Measurements from ENCODE around the gene TRAPPC1.
A peak's percentile ranks its signal among the peaks of the same experiment; 100 is the strongest.

The TRAPPC1 gene

GRCh38 chr17:7922269-7922844 is 9.4 kb downstream of the TRAPPC1 start:
- no peak for TF ChIP-seq TAF1 (IDR thresholded peaks at IDR 0.05; ENCODE audit: borderline replicate concordance, insufficient read depth, low read length)
- no peak for TF ChIP-seq REST (IDR thresholded peaks at IDR 0.05; ENCODE audit: insufficient read depth in 1 of 2, low read depth in 2 of 2, low read length in 2 of 2)
- no peak for TF ChIP-seq POLR2AphosphoS5 (IDR thresholded peaks at IDR 0.05; ENCODE audit: low read depth, low read length)
- TF ChIP-seq FOXP2 (optimal IDR thresholded peaks at IDR 0.05; ENCODE audit: borderline replicate concordance, extremely low read depth, extremely low read length, insufficient read depth), result no peak

DNA sequence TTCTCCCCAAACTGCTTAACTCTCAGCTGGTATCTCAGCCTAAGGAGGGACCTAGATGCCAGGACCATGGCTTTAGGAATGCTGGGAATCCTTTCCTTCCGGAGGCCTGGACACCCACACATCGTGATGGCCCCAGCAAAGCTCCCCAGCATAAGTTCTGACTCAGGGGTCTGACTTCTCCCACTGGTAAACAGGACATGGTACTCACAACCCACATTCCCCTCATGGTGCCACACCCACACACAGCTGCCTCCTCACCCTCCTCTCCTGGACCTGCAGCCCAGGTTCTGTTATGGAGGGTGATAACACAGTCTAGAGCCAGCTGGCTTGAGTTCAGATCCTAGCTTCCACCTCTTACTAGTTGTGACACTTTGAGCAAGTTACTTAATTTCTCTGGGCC is 14.9 kb downstream of the TRAPPC1 start:
- no peak for TF ChIP-seq REST (IDR thresholded peaks at IDR 0.05; ENCODE audit: insufficient read depth in 1 of 2, low read depth in 2 of 2, low read length in 2 of 2)
- no peak for TF ChIP-seq FOXP2 (optimal IDR thresholded peaks at IDR 0.05; ENCODE audit: borderline replicate concordance, extremely low read depth, extremely low read length, insufficient read depth)
- TF ChIP-seq TAF1 (IDR thresholded peaks at IDR 0.05; ENCODE audit: borderline replicate concordance, insufficient read depth, low read length), result no peak
- no peak for TF ChIP-seq SIN3A (IDR thresholded peaks at IDR 0.05; ENCODE audit: borderline replicate concordance, insufficient read depth, low read length)

DNA sequence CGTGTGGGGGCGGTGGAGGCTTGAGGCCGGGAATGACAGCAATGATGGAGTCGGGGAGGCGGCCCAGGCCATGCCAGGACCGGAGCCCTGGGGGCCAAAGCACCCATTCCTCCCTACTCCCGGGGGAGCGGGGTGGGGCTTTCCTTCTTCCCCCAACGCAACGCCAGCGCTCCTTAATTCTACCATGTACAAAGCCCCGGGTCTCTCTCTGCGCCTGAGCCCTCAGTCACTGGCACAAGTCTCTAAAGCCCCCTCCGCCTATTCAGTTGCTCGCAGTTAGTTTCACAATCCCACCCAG is 15.4 kb downstream of the TRAPPC1 start:
- TF ChIP-seq FOXP2 (optimal IDR thresholded peaks at IDR 0.05; ENCODE audit: borderline replicate concordance, extremely low read depth, extremely low read length, insufficient read depth) (no peak), POLR2AphosphoS5 (IDR thresholded peaks at IDR 0.05; ENCODE audit: low read depth, low read length) (no peak), SIN3A (IDR thresholded peaks at IDR 0.05; ENCODE audit: borderline replicate concordance, insufficient read depth, low read length) (no peak), TAF1 (IDR thresholded peaks at IDR 0.05; ENCODE audit: borderline replicate concordance, insufficient read depth, low read length) (no peak), REST (IDR thresholded peaks at IDR 0.05; ENCODE audit: insufficient read depth in 1 of 2, low read depth in 2 of 2, low read length in 2 of 2) (no peak)

DNA sequence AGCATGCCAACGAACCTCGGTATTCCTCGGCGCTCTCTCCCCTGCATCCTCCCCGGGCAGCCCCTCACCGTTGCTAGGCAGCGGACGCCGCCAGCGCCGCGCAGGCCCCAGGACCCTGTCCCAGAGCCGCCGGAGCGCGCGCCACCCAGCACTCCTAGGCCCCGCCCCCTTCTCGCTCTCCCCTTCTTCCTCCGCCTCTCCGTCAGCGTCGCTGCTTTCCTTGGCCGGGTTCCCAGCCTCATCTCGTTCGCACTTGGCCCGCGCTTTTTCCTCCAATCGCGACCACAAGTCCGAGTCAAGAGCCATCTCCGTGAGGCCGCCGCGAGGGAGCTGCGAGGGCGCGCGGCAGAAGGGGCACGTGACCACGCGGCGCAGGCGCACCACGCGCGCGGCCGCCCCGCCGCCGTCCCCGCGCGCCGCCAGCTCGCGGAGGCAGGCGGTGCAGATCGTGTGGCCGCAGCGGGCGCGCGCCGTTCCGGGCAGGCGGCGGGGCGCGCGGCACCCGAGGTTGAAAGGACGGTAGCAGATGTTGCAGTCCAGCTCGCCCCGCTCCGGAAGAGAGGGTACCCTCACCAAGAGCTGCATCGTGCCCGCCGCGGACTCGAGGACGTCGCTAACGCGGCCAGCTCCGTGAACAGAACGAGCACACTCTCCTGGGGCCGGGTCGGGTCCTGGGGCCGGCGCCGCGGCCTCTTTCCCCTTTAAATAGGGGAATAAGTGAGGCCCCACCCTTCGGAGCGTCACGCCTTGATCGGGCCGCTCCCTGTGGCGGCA is 15.9 kb downstream of the TRAPPC1 start, which contains the start of gene RNF227:
RNF227 (minus strand) TSS at position 679 of the 774 bp plus-strand sequence; CDS start at position 585, 94 bp downstream.
- TF ChIP-seq FOXP2 (optimal IDR thresholded peaks at IDR 0.05; ENCODE audit: borderline replicate concordance, extremely low read depth, extremely low read length, insufficient read depth) (peak; percentile 72), SIN3A (IDR thresholded peaks at IDR 0.05; ENCODE audit: borderline replicate concordance, insufficient read depth, low read length) (no peak), REST (IDR thresholded peaks at IDR 0.05; ENCODE audit: insufficient read depth in 1 of 2, low read depth in 2 of 2, low read length in 2 of 2) (peak; percentile 8 to 55; a peak in 1 of 4 replicates)

Measured in PFSK-1 (cell line).